HepG2 (cell line): ENCODE measurements around the gene SLC4A7. TPM values are rescaled to one million over a fixed set of nuclear protein-coding genes. Genes with fewer than 3 reads are reported as not detected.

Experiments
- ELF1 ChIP-seq: sonication (generic); formaldehyde crosslinking; IDR thresholded peaks from 2 replicates; pipeline ENCODE4 v1.4.0; 2020; ENCODE audit warnings: missing genetic modification reagents
- HCFC1 ChIP-seq: fragments of 150-350 bp; IDR thresholded peaks from 2 replicates; pipeline ENCODE4 v1.6.1; 2014; ENCODE audit warnings: low read depth, low read length
- HDAC1 ChIP-seq: sonication (generic); formaldehyde crosslinking; IDR thresholded peaks from 2 replicates; pipeline ENCODE4 v1.5.1; 2020; ENCODE audit warnings: mild to moderate bottlenecking, missing genetic modification reagents
- HMG20B ChIP-seq: conservative IDR thresholded peaks from 2 replicates; pipeline ENCODE4 v1.6.1; 2016; ENCODE audit warnings: missing genetic modification reagents, missing compliant biosample characterization
- KLF12 ChIP-seq: sonication (generic); formaldehyde crosslinking; IDR thresholded peaks from 2 replicates; pipeline ENCODE4 v1.4.0; 2020; ENCODE audit warnings: missing genetic modification reagents, borderline replicate concordance
- NFATC3 ChIP-seq: sonication (generic); formaldehyde crosslinking; IDR thresholded peaks from 2 replicates; pipeline ENCODE4 v1.5.1; 2020; ENCODE audit warnings: mild to moderate bottlenecking, missing genetic modification reagents
- PITX1 ChIP-seq: sonication (generic); formaldehyde crosslinking; IDR thresholded peaks from 2 replicates; pipeline ENCODE4 v1.5.1; 2020; ENCODE audit warnings: mild to moderate bottlenecking, missing genetic modification reagents
- RNF2 ChIP-seq: fragments of 450-650 bp; conservative IDR thresholded peaks from 2 replicates; pipeline ENCODE4 v1.6.1; 2016; ENCODE audit warnings: low read depth
- SMYD3 ChIP-seq: sonication (generic); formaldehyde crosslinking; IDR thresholded peaks from 2 replicates; pipeline ENCODE4 v1.8.1; 2023; ENCODE audit warnings: mild to moderate bottlenecking, missing genetic modification reagents
- ZMYM3 ChIP-seq: sonication (generic); formaldehyde crosslinking; IDR thresholded peaks from 2 replicates; pipeline ENCODE4 v1.5.1; 2020; ENCODE audit warnings: mild to moderate bottlenecking, missing genetic modification reagents
- ZNF101 ChIP-seq: sonication (generic); formaldehyde crosslinking; IDR thresholded peaks from 2 replicates; pipeline ENCODE4 v1.4.0; 2020; ENCODE audit warnings: mild to moderate bottlenecking, low read depth, missing genetic modification reagents, borderline replicate concordance
- ZNF550 ChIP-seq: sonication (generic); formaldehyde crosslinking; IDR thresholded peaks from 2 replicates; pipeline ENCODE4 v1.4.0; 2020; ENCODE audit warnings: mild to moderate bottlenecking, missing genetic modification reagents, borderline replicate concordance
- ZNF644 ChIP-seq: IDR thresholded peaks from 2 replicates; pipeline ENCODE4 v1.6.1; 2016; ENCODE audit warnings: low read depth
- ZNF777 ChIP-seq: sonication (generic); formaldehyde crosslinking; IDR thresholded peaks from 2 replicates; pipeline ENCODE4 v1.4.0; 2020; ENCODE audit warnings: missing genetic modification reagents
- polyA plus RNA-seq, 8 experiments: library from polyadenylated mRNA; depleted of rRNA in 3 of 8; stranded (reverse) in 7 of 8; unstranded in 1 of 8; fragments of >200 nt; fragmentation: Illumina TruSeq in 4 of 8; extraction: Trizol in 4 of 8; gene quantifications; 2 replicates each; pipeline versions ENCODE4 v1.2.1 to v1.2.3, GENCODE V29; 2011 to 2016; ENCODE audit warnings: low read depth in 4 of 8, missing spikeins in 1 of 8, mixed read lengths in 1 of 8; ENCODE audit not compliant: insufficient read depth in 1 of 8
- total RNA-seq, 5 experiments: library from RNA; depleted of rRNA; stranded (reverse); fragments of >200 nt; fragmentation: Illumina TruSeq; extraction: Trizol; gene quantifications; 2 replicates each; pipeline ENCODE4 v1.2.3, GENCODE V29; 2016; ENCODE audit warnings: low read depth in 1 of 5
- TF ChIP-seq, protein P1 (sequence below): sonication (generic); formaldehyde crosslinking; IDR thresholded peaks from one replicate; pipeline ENCODE4 v1.5.1; 2020; ENCODE audit warnings: mild to moderate bottlenecking, missing genetic modification reagents; ENCODE audit errors: not compliant biosample characterization
- TF ChIP-seq, protein P2 (sequence below): sonication (generic); formaldehyde crosslinking; IDR thresholded peaks from 2 replicates; pipeline ENCODE4 v1.4.0; 2020; ENCODE audit warnings: mild to moderate bottlenecking, missing genetic modification reagents
- TF ChIP-seq, protein P3 (sequence below): sonication (generic); formaldehyde crosslinking; IDR thresholded peaks from 2 replicates; pipeline ENCODE4 v1.5.0; 2020; ENCODE audit warnings: missing genetic modification reagents, mild to moderate bottlenecking, borderline replicate concordance
- TF ChIP-seq, protein P4 (sequence below): sonication (generic); formaldehyde crosslinking; IDR thresholded peaks from 2 replicates; pipeline ENCODE4 v1.9.0; 2022; ENCODE audit warnings: missing genetic modification reagents, mild to moderate bottlenecking, borderline replicate concordance
- TF ChIP-seq, protein P5 (sequence below): sonication (generic); formaldehyde crosslinking; IDR thresholded peaks from 2 replicates; pipeline ENCODE4 v1.4.0; 2020; ENCODE audit warnings: missing genetic modification reagents, low read depth, mild to moderate bottlenecking, borderline replicate concordance

Gene SLC4A7
- total and polyA plus RNA-seq, 2 of the 13 experiments (the other 11 are each of a cell fraction or from before 2014, with no cell fraction given) = 16.4 to 43.8 TPM

DNA sequence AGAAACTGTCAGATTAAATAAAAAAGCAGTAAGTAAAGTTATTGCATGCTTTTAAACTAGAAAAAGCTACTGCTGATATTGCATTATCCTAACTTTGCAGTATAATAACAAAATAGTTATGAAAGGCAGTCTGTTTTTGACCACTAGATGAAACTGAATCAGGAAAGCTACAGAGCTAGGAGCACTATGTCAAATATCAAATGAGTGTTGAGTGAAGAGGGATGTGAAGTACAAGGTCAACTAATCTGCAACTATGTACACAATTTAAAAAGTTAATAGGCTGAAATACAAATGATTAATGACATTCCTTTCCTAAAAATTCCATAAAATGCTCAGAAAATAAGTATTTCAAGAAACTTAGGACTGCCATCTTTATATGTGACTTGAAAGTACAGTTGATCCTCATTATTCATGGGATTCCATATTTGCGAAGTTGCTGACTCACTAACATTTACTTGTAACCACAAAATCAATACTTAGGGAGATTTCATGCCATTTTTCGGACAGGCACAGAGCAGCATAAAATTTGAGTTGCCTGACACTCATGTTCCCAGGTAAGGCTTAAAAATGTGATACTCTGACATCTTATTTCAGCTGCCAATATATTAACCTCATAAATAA is 34.5 kb downstream of the SLC4A7 start (continued):
- TF ChIP-seq, protein P1, sequence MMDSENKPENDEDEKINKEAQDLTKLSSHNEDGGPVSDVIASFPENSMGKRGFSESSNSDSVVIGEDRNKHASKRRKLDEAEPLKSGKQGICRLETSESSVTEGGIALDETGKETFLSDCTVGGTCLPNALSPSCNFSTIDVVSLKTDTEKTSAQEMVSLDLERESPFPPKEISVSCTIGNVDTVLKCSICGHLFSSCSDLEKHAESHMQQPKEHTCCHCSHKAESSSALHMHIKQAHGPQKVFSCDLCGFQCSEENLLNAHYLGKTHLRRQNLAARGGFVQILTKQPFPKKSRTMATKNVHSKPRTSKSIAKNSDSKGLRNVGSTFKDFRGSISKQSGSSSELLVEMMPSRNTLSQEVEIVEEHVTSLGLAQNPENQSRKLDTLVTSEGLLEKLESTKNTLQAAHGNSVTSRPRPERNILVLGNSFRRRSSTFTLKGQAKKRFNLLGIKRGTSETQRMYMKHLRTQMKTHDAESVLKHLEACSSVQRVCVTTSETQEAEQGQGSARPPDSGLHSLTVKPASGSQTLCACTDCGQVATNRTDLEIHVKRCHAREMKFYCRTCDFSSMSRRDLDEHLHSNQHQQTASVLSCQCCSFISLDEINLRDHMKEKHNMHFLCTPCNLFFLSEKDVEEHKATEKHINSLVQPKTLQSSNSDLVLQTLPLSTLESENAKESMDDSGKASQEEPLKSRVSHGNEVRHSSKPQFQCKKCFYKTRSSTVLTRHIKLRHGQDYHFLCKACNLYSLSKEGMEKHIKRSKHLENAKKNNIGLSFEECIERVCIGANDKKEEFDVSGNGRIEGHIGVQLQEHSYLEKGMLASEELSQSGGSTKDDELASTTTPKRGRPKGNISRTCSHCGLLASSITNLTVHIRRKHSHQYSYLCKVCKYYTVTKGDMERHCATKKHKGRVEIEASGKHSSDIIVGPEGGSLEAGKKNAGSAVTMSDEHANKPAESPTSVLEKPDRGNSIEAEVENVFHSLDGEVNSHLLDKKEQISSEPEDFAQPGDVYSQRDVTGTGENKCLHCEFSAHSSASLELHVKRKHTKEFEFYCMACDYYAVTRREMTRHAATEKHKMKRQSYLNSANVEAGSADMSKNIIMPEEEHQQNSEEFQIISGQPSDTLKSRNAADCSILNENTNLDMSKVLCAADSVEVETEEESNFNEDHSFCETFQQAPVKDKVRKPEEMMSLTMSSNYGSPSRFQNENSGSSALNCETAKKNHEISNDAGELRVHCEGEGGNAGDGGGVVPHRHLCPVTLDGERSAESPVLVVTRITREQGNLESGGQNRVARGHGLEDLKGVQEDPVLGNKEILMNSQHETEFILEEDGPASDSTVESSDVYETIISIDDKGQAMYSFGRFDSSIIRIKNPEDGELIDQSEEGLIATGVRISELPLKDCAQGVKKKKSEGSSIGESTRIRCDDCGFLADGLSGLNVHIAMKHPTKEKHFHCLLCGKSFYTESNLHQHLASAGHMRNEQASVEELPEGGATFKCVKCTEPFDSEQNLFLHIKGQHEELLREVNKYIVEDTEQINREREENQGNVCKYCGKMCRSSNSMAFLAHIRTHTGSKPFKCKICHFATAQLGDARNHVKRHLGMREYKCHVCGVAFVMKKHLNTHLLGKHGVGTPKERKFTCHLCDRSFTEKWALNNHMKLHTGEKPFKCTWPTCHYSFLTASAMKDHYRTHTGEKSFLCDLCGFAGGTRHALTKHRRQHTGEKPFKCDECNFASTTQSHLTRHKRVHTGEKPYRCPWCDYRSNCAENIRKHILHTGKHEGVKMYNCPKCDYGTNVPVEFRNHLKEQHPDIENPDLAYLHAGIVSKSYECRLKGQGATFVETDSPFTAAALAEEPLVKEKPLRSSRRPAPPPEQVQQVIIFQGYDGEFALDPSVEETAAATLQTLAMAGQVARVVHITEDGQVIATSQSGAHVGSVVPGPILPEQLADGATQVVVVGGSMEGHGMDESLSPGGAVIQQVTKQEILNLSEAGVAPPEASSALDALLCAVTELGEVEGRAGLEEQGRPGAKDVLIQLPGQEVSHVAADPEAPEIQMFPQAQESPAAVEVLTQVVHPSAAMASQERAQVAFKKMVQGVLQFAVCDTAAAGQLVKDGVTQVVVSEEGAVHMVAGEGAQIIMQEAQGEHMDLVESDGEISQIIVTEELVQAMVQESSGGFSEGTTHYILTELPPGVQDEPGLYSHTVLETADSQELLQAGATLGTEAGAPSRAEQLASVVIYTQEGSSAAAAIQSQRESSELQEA (CRISPR knock-in tag) = no peak
- TF ChIP-seq HMG20B (no peak), HCFC1 (no peak), RNF2 (no peak), HDAC1 (CRISPR knock-in tag) (no peak), SMYD3 (CRISPR knock-in tag) (no peak), KLF12 (CRISPR knock-in tag) (no peak), ZNF101 (CRISPR knock-in tag) (no peak), ZNF644 (CRISPR knock-in tag) (peak; percentile 85), NFATC3 (CRISPR knock-in tag) (no peak), ZMYM3 (CRISPR knock-in tag) (no peak), ZNF550 (CRISPR knock-in tag) (no peak), ELF1 (no peak), PITX1 (CRISPR knock-in tag) (no peak), ZNF777 (CRISPR knock-in tag) (no peak)
- TF ChIP-seq, protein P2, sequence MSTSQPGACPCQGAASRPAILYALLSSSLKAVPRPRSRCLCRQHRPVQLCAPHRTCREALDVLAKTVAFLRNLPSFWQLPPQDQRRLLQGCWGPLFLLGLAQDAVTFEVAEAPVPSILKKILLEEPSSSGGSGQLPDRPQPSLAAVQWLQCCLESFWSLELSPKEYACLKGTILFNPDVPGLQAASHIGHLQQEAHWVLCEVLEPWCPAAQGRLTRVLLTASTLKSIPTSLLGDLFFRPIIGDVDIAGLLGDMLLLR (CRISPR knock-in tag) = no peak
- TF ChIP-seq, protein P3, sequence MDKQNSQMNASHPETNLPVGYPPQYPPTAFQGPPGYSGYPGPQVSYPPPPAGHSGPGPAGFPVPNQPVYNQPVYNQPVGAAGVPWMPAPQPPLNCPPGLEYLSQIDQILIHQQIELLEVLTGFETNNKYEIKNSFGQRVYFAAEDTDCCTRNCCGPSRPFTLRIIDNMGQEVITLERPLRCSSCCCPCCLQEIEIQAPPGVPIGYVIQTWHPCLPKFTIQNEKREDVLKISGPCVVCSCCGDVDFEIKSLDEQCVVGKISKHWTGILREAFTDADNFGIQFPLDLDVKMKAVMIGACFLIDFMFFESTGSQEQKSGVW (CRISPR knock-in tag) = no peak
- TF ChIP-seq, protein P4, sequence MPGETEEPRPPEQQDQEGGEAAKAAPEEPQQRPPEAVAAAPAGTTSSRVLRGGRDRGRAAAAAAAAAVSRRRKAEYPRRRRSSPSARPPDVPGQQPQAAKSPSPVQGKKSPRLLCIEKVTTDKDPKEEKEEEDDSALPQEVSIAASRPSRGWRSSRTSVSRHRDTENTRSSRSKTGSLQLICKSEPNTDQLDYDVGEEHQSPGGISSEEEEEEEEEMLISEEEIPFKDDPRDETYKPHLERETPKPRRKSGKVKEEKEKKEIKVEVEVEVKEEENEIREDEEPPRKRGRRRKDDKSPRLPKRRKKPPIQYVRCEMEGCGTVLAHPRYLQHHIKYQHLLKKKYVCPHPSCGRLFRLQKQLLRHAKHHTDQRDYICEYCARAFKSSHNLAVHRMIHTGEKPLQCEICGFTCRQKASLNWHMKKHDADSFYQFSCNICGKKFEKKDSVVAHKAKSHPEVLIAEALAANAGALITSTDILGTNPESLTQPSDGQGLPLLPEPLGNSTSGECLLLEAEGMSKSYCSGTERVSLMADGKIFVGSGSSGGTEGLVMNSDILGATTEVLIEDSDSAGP (CRISPR knock-in tag) = no peak
- TF ChIP-seq, protein P5, sequence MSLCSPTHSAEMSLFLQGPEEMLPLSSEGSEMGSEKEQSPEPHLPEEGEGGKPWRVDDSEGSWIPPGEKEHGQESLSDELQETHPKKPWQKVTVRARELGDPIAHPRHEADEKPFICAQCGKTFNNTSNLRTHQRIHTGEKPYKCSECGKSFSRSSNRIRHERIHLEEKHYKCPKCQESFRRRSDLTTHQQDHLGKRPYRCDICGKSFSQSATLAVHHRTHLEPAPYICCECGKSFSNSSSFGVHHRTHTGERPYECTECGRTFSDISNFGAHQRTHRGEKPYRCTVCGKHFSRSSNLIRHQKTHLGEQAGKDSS (CRISPR knock-in tag) = no peak
